Loucy (cell line): ENCODE data around the gene NCMAP.

Source experiments
- H2AFZ ChIP-seq: fragments of 200-600 bp; sonication (generic); 2 replicates; pipeline ENCODE4 v1.6.0; 2016; ENCODE audit warnings: antibody characterized with exemption, mild to moderate bottlenecking, low read length, moderate library complexity
- H3F3A ChIP-seq: fragments of 200-600 bp; 2 replicates; pipeline ENCODE4 v1.6.0; 2016; ENCODE audit warnings: antibody characterized with exemption, low read depth, mild to moderate bottlenecking
- H3K27me3 ChIP-seq: fragments of 200-600 bp; sonication (generic); 2 replicates; pipeline ENCODE4 v1.6.1; 2014; ENCODE audit warnings: low read length, mild to moderate bottlenecking; ENCODE audit not compliant: insufficient read depth, poor library complexity, severe bottlenecking
- H3K36me3 ChIP-seq: fragments of 200-600 bp; sonication (generic); 2 replicates; pipeline ENCODE4 v1.6.1; 2016; ENCODE audit warnings: low read length; ENCODE audit not compliant: insufficient read depth
- H3K4me1 ChIP-seq: fragments of 200-600 bp; sonication (generic); 2 replicates; pipeline ENCODE4 v1.5.1; 2014; ENCODE audit warnings: low read length, mild to moderate bottlenecking; ENCODE audit not compliant: insufficient read depth, poor library complexity, severe bottlenecking
- H3K4me2 ChIP-seq: fragments of 200-600 bp; sonication (generic); 2 replicates; pipeline ENCODE4 v1.6.0; 2014; ENCODE audit warnings: antibody characterized with exemption, low read length, low read depth, mild to moderate bottlenecking; ENCODE audit not compliant: poor library complexity, severe bottlenecking
- H3K4me3 ChIP-seq: fragments of 200-600 bp; sonication (generic); 2 replicates; pipeline ENCODE4 v1.5.1; 2014; ENCODE audit warnings: low read length, mild to moderate bottlenecking, mixed read lengths; ENCODE audit not compliant: poor library complexity, severe bottlenecking
- H3K79me2 ChIP-seq: fragments of 200-600 bp; sonication (generic); 2 replicates; pipeline ENCODE4 v1.6.1; 2014; ENCODE audit warnings: low read length; ENCODE audit not compliant: insufficient read depth
- H3K9ac ChIP-seq: fragments of 200-600 bp; sonication (generic); 2 replicates; pipeline ENCODE4 v1.6.0; 2014; ENCODE audit warnings: mild to moderate bottlenecking, low read depth, low read length, moderate library complexity; ENCODE audit not compliant: poor library complexity, severe bottlenecking
- H3K9me2 ChIP-seq: fragments of 200-600 bp; sonication (generic); replicated peaks from 2 replicates; pipeline ENCODE4 v1.6.1; 2016; ENCODE audit warnings: low read depth, low read length, mixed read lengths
- H3K9me3 ChIP-seq: fragments of 200-600 bp; sonication (generic); 2 replicates; pipeline ENCODE4 v1.6.1; 2014; ENCODE audit warnings: mild to moderate bottlenecking, antibody characterized with exemption, low read length, low read depth; ENCODE audit not compliant: insufficient read depth
- H4K20me1 ChIP-seq: fragments of 200-600 bp; sonication (generic); 2 replicates; pipeline ENCODE4 v1.6.0; 2014; ENCODE audit warnings: antibody characterized with exemption, low read length, mild to moderate bottlenecking; ENCODE audit not compliant: insufficient read depth, poor library complexity, severe bottlenecking
- CTCF ChIP-seq: fragments of 200-600 bp; sonication (generic); conservative IDR thresholded peaks from 2 replicates; pipeline ENCODE4 v1.5.1; 2014; ENCODE audit warnings: mild to moderate bottlenecking, antibody characterized with exemption, low read length
- EZH2phosphoT487 ChIP-seq: fragments of 200-600 bp; IDR thresholded peaks from 2 replicates; pipeline ENCODE4 v1.6.1; 2018; ENCODE audit warnings: antibody characterized with exemption, mild to moderate bottlenecking, moderate library complexity, borderline replicate concordance

The NCMAP gene

GRCh38 chr1:24560361-24560760, 4.5 kb downstream of the NCMAP start:
- no peaks in the 10 kb centered on the region for H3K36me3 ChIP-seq
- no peak overlapping the region for H3K4me2 ChIP-seq
- H2AFZ ChIP-seq: no peak overlapping the region
- no peak overlapping the region for H3K4me3 ChIP-seq
- H3K4me1 ChIP-seq: peaks cover 19% of the 10 kb centered on the region
- H3K27me3 ChIP-seq: no peaks in the 10 kb centered on the region
- H3K9me3 ChIP-seq: no peaks in the 10 kb centered on the region
- H3K79me2 ChIP-seq: no peaks in the 10 kb centered on the region
- TF ChIP-seq CTCF: no peak
- H4K20me1 ChIP-seq: no peaks in the 10 kb centered on the region
- H3K9ac ChIP-seq: no peak overlapping the region
- H3K9me2 ChIP-seq: no peaks in the 10 kb centered on the region
- H3F3A ChIP-seq: no peaks in the 10 kb centered on the region

- TF ChIP-seq EZH2phosphoT487 (no peak), CTCF (no peak)
- Histone ChIP-seq H3K9me3 (no peaks in the 10 kb centered on the region), H3K36me3 (no peaks in the 10 kb centered on the region), H3K9me2 (no peaks in the 10 kb centered on the region), H3K4me3 (no peak overlapping the region), H3K27me3 (no peaks in the 10 kb centered on the region), H3K4me1 (peaks cover 25% of the 10 kb centered on the region), H3K79me2 (no peaks in the 10 kb centered on the region), H2AFZ (no peak overlapping the region), H3K9ac (no peak overlapping the region), H4K20me1 (no peaks in the 10 kb centered on the region), H3F3A (no peaks in the 10 kb centered on the region), H3K4me2 (no peak overlapping the region)
Measured at GRCh38 chr1:24562625-24563024, 6.7 kb downstream of the NCMAP start.

DNA sequence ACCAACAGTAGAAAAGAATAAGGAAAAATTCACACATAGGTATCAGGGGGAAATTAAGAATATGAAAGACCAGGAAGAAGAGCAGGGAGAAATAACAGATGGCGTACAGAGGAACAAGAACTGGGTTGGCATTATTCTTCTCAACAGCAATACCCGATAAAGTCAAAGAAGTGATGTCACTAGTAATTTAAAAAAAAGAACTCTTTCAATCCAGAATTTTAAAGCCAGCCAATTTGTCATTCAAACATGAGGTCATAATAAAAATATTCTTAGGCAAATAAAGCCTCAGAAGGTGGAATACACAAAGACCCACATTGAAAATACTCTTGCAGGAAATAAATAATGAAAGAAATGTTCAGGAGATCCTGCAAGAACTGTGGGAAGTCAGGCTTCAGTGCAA, 8.8 kb downstream of the NCMAP start:
- Histone ChIP-seq H3K79me2 (no peaks in the 10 kb centered on the region), H2AFZ (no peak overlapping the region), H3K4me2 (no peak overlapping the region), H3K9me2 (no peaks in the 10 kb centered on the region), H3K4me1 (peaks cover 10% of the 10 kb centered on the region), H3K9me3 (no peaks in the 10 kb centered on the region), H4K20me1 (no peaks in the 10 kb centered on the region), H3F3A (no peaks in the 10 kb centered on the region), H3K36me3 (no peaks in the 10 kb centered on the region), H3K27me3 (no peaks in the 10 kb centered on the region), H3K9ac (no peak overlapping the region), H3K4me3 (no peak overlapping the region)
- TF ChIP-seq EZH2phosphoT487: no peak

DNA sequence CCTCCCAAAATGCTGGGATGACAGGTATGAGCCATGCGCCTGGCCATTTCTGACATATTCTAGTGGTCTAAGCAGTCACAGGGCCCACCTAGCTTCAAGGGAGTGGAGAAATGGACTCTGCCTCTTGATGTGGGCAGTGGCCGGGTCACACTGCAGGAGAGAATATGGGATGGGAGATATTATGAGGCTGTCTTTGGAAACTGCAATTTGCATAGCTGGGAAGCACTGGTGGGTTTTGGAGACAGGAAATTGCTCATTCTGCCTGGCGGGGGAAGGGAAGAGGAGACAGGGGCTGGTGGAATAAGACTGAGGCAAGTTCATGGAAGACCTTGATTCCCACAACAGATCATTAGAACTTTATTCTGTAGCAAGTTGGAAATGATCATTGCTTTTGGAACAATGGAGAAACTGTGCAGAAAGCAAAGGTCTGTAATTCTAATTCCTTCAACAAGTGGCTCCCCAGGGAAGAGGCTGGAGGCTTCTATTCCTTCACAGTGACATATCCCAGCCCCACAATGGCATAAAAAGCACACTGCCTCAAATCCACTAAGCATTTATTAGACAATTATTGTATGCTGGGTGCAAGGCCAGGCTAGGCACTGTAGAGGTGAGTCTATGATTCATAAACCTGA, 10.5 kb downstream of the NCMAP start:
- no peaks in the 10 kb centered on the region for H3K36me3 ChIP-seq
- H3K79me2 ChIP-seq: no peaks in the 10 kb centered on the region
- no peak overlapping the region for H2AFZ ChIP-seq
- TF ChIP-seq CTCF (no peak), EZH2phosphoT487 (no peak)
- no peaks in the 10 kb centered on the region for H3K27me3 ChIP-seq
- no peak overlapping the region for H3K9ac ChIP-seq
- H3F3A ChIP-seq: no peaks in the 10 kb centered on the region
- H3K4me1 ChIP-seq: peaks cover 10% of the 10 kb centered on the region
- no peak overlapping the region for H3K4me3 ChIP-seq
- H3K9me3 ChIP-seq: no peaks in the 10 kb centered on the region
- H3K4me2 ChIP-seq: no peak overlapping the region
- no peaks in the 10 kb centered on the region for H4K20me1 ChIP-seq
- no peaks in the 10 kb centered on the region for H3K9me2 ChIP-seq
